ENCODE measurements around the gene VMAC. TPM values are rescaled to one million over a fixed set of nuclear protein-coding genes. Genes with fewer than 3 reads are reported as not detected.
"Not testable (repeated sequence)": the region's sequence is repeated elsewhere in the genome, so short reads cannot be mapped to it uniquely, and the experiment has no call there.

Gene VMAC
- total RNA-seq, 1 donor from 2014 or later, result 12.3 TPM

DNA sequence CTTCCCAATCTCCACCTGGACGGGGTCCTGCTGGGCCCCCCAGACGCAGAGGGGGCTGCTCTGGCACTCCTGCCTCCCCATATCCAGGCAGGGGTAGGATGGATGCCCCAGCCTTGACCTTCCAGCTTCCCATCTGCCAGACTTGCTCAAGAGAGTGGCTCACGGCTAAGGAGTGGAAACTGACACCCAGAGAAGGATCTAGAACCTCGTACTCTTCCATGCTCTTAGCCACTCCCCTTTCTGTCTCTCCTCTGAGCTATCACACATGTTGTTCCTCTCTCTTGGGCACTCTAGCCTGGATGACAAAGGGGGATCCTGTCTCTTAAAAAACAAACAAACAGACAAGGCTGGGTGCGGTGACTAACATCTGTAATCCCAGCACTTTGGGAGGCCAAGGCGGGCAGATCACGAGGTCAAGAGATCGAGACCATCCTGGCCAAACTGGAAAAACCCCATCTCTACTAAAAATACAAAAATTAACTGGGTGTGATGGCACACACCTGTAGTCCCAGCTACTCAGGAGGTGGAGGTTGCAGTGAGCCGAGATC lies 22.2 kb upstream of the VMAC start:
- no peak overlapping the region for H3K27ac Mint-ChIP-seq
- peaks cover 8% of the 10 kb centered on the region for H3K4me1 Mint-ChIP-seq
- DNase-seq (ENCODE audit: low spot score in 2 of 2, unreplicated experiment in 2 of 2), result no peak
- no peaks in the 10 kb centered on the region for H3K36me3 Mint-ChIP-seq
- TF ChIP-seq CTCF (IDR thresholded peaks at IDR 0.05; ENCODE audit: unreplicated experiment), result no peak
- no peaks in the 10 kb centered on the region for H3K27me3 Mint-ChIP-seq (ENCODE audit: low read depth)
- H3K4me3 Mint-ChIP-seq, result no peak overlapping the region
- no peaks in the 10 kb centered on the region for H3K9me3 Mint-ChIP-seq

DNA sequence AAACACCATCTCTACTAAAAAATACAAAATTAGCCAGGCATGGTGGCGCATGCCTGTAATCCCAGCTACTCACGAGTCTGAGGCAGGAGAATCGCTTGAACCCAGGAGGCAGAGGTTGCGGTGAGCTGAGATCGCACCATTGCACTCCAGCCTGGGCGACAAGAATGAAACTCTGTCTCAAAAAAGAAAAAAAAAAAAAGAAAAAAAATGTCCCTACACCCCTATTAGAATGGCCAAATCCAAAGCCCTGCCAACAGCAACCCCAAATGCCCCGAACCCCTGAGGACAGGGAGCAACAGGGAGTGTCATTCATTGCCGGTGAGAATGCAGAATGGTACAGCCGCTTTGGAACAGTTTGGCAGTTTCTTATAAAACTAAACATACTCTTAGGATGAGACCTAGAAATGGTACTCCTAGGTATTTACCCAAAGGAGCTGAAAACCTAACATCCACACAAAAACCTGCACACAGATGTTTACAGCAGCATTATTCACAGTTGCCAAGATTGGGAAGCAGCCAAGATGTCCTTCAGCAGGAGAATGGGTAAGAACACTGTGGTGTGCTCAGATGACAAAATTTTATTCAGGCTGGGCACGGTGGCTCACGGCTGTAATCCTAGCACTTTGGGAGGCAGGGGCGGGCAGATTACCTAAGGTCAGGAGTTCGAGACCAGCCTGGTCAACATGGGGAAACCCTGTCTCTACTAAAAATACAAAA lies 21.4 kb upstream of the VMAC start:
- H3K27ac Mint-ChIP-seq; H3K4me1 Mint-ChIP-seq; H3K4me3 Mint-ChIP-seq; DNase-seq (ENCODE audit: low spot score in 2 of 2, unreplicated experiment in 2 of 2); H3K9me3 Mint-ChIP-seq; H3K36me3 Mint-ChIP-seq; H3K27me3 Mint-ChIP-seq (ENCODE audit: low read depth): not testable (repeated sequence)

- H3K36me3 Mint-ChIP-seq; H3K27me3 Mint-ChIP-seq (ENCODE audit: low read depth); H3K4me1 Mint-ChIP-seq; DNase-seq (ENCODE audit: low spot score in 2 of 2, unreplicated experiment in 2 of 2); H3K27ac Mint-ChIP-seq; H3K9me3 Mint-ChIP-seq; H3K4me3 Mint-ChIP-seq: not testable (repeated sequence)
These were observed 20.4 kb upstream of the VMAC start for GRCh38 chr19:5884065-5884811.

DNA sequence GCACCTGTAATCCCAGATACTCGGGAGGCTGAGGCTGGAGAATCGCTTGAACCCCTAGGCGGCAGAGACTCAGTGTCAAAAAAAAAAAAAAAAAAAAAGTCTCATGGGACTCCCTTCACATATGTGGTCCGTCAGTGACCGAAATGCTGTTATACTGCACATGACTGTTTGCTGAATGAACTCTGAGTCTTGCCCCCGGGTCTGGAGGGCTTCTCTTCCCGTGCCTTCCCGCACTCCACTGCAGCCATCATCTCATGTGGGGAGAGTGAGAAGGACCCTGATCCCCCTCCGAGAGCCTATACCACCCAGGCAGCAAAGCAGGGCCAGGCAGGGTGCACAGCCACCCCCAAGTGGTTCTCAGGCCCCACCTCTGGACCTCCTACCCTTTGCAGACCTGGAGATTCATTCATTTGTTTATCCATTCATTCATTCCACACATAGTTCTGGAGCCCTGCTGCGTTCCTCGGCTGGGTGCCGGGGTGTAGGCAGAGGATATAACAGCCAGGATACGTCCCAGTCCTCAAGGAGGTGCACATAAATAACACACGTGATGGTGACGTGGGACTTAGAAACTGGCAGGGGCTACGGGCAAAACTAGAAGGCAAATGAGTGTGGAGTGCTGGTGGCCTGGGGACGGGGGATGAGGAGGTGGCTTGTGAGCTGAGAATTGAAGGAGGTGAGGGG lies 15.2 kb upstream of the VMAC start:
- no peak for DNase-seq (ENCODE audit: low spot score in 2 of 2, unreplicated experiment in 2 of 2)
- H3K9me3 Mint-ChIP-seq, result no peaks in the 10 kb centered on the region
- H3K4me1 Mint-ChIP-seq, result peaks cover 6% of the 10 kb centered on the region
- H3K36me3 Mint-ChIP-seq, result no peaks in the 10 kb centered on the region
- H3K27me3 Mint-ChIP-seq (ENCODE audit: low read depth), result peaks cover 8% of the 10 kb centered on the region
- no peak overlapping the region for H3K4me3 Mint-ChIP-seq
- no peak overlapping the region for H3K27ac Mint-ChIP-seq
- TF ChIP-seq CTCF (IDR thresholded peaks at IDR 0.05; ENCODE audit: unreplicated experiment), result no peak

- H3K4me3 Mint-ChIP-seq, result no peak overlapping the region
- H3K36me3 Mint-ChIP-seq, result no peaks in the 10 kb centered on the region
These were observed 14.6 kb upstream of the VMAC start for GRCh38 chr19:5890099-5890498.

GRCh38 chr19:5891572-5891937 lies 13.1 kb upstream of the VMAC start:
- no peak for TF ChIP-seq CTCF (IDR thresholded peaks at IDR 0.05; ENCODE audit: unreplicated experiment)
- no peak overlapping the region for H3K4me3 Mint-ChIP-seq
- no peak for DNase-seq (ENCODE audit: low spot score in 2 of 2, unreplicated experiment in 2 of 2)
- no peaks in the 10 kb centered on the region for H3K9me3 Mint-ChIP-seq
- H3K4me1 Mint-ChIP-seq, result peaks cover 6% of the 10 kb centered on the region
- peaks cover 3% of the 10 kb centered on the region for H3K36me3 Mint-ChIP-seq
- peaks cover 8% of the 10 kb centered on the region for H3K27me3 Mint-ChIP-seq (ENCODE audit: low read depth)
- H3K27ac Mint-ChIP-seq, result no peak overlapping the region

More at GRCh38 chr19:5890099-5890498, 14.6 kb upstream of the VMAC start:
- H3K27ac Mint-ChIP-seq, result no peak overlapping the region
- TF ChIP-seq CTCF (IDR thresholded peaks at IDR 0.05; ENCODE audit: unreplicated experiment), result no peak
- H3K9me3 Mint-ChIP-seq, result no peaks in the 10 kb centered on the region
- peaks cover 8% of the 10 kb centered on the region for H3K27me3 Mint-ChIP-seq (ENCODE audit: low read depth)
- H3K4me1 Mint-ChIP-seq, result peaks cover 6% of the 10 kb centered on the region
- no peak for DNase-seq (ENCODE audit: low spot score in 2 of 2, unreplicated experiment in 2 of 2)
